Measurements from ENCODE around the gene NRF1. TPM values are rescaled to one million over a fixed set of nuclear protein-coding genes. Genes with fewer than 3 reads are reported as not detected.
A peak's percentile ranks its signal among the peaks of the same experiment; 100 is the strongest.

NRF1 gene
- total RNA-seq, 2 donors from 2014 or later = 15.3 to 22.5 TPM

DNA sequence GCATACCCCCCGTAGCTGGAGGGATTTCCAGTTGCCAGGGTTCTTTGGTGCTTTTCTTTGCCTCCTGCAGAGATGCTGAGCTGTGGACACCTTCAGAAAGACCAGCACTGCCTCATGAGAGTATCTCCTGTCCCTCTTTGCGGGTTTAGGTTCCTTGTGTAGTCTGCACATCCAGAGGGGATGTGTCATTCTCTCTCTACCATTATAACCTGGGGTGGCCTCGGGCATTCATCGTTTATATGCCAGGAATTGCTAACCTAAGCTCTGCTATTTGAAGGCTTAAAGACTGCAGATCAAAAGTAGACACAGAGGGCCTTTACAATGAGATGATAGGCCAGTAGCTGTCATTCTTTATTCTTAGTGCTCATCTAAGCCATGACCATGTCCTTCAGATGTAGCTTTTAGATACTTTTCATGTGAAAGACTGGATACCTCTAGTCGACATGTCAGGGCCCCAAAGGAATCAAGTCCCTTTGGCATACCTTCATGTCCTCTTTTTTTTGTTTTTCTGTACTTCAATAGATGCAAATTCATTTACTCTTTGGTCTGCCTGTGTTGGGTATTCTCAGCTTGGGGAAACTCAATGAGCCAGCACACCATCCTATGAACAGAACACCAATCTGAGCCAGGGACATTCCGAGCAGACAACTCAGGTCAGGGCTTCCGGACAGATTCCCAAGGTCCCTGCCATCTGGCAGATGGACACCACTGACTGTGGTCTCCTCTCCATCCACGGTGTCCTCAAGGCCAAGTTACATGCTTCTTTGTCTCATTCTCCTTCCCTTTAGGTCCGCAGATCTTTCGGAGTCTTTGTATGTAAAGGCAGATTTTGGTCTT, 129.3 kb downstream of the NRF1 start:
- ATAC-seq (replicated peaks) = no peak
- Mint-ChIP-seq H3K36me3 (ENCODE audit: low read depth) (peaks cover 65% of the 10 kb centered on the region), H3K4me1 (no peaks in the 10 kb centered on the region)

DNA sequence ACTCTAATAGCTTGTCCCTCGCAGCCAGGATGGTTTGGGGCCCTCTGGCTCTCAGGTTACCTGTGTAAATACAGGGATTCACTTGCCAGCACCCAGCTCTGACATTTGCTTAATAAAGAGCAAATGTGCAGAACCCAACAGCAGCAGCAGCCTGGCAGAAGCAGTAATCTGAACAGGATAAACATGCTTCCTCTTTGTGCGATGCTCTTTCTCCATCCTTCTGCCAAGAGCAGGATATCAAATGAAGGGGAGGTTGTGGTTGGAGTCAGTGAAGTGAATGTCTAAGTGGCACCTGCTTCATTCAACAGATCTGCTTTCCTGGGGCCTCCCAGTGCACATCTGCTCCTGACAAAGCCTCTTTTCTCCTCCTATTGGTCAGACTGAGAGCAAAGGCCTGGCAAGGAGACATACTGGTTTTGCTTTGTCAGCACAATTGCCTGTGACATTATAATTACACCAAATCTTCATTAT, 130.3 kb downstream of the NRF1 start:
- no peak overlapping the region for H3K4me3 Mint-ChIP-seq
- no peak overlapping the region for H3K27ac Mint-ChIP-seq
- no peaks in the 10 kb centered on the region for H3K9me3 Mint-ChIP-seq
- H3K36me3 Mint-ChIP-seq (ENCODE audit: low read depth) = peaks cover 64% of the 10 kb centered on the region
- H3K27me3 Mint-ChIP-seq = no peaks in the 10 kb centered on the region
- no peak for ATAC-seq (replicated peaks)
- H3K4me1 Mint-ChIP-seq = no peaks in the 10 kb centered on the region

More for the DNA sequence above, 129.3 kb downstream of the NRF1 start:
- Mint-ChIP-seq H3K4me3 (no peak overlapping the region), H3K9me3 (no peaks in the 10 kb centered on the region), H3K27me3 (no peaks in the 10 kb centered on the region), H3K27ac (no peak overlapping the region)

DNA sequence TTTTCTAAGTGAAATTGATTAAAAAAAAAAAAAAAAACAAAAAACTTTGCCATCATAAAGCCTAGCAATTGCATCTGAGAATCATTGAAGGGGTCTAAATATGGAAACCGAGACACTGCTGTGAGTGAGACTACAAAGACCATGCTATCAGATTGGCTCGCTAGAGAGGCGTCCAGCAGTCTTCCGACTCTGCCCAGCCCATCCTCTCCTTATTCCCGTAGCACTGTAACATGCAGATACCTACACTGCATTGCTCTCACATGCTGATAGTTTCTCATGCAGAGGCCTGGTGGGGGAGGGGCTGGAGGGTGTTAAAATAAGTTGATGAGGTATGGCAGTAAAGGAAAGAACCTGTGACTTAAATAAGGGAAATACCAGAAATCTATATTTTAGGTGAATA, 130.7 kb downstream of the NRF1 start:
- Mint-ChIP-seq H3K4me3 (no peak overlapping the region), H3K4me1 (no peaks in the 10 kb centered on the region), H3K27ac (no peak overlapping the region), H3K27me3 (no peaks in the 10 kb centered on the region), H3K9me3 (no peaks in the 10 kb centered on the region), H3K36me3 (ENCODE audit: low read depth) (peaks cover 64% of the 10 kb centered on the region)
- no peak for ATAC-seq (replicated peaks)

DNA sequence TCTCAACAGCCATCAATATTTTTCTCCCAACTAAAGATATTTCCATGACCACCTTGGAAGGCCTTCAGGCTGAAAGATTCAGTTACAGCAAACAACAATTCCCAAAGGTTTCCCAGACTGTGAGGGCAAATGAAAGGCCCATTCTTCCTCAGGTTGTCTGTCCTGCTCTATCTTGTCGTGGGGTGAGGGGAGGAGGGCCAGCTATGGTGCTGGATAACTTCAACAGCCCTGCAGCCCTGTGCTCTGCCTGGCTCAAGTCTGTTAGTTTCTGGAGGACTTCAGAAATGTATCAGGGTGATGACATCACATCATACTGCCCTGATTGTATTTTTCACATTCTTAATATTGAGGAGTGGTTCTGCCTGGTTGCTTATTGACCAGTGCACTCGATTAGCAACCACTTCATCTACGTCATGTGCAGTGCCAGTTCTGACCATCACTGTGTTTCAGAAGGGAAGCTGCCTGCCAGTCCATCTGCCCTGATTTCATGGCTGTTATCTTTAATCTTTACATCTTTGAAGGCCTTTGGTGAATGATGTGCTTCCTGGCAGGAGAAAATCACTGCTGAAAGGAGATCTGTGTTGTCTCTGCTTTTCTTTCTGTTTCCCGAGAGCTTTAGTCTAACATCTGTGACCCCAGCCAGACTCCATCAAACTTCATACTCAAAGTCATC, 135.5 kb downstream of the NRF1 start:
- peaks cover 45% of the 10 kb centered on the region for H3K36me3 Mint-ChIP-seq (ENCODE audit: low read depth)
- no peak overlapping the region for H3K27ac Mint-ChIP-seq
- no peaks in the 10 kb centered on the region for H3K27me3 Mint-ChIP-seq
- ATAC-seq (replicated peaks) = no peak
- peaks cover 2% of the 10 kb centered on the region for H3K4me1 Mint-ChIP-seq
- H3K9me3 Mint-ChIP-seq = no peaks in the 10 kb centered on the region
- H3K4me3 Mint-ChIP-seq = no peak overlapping the region

DNA sequence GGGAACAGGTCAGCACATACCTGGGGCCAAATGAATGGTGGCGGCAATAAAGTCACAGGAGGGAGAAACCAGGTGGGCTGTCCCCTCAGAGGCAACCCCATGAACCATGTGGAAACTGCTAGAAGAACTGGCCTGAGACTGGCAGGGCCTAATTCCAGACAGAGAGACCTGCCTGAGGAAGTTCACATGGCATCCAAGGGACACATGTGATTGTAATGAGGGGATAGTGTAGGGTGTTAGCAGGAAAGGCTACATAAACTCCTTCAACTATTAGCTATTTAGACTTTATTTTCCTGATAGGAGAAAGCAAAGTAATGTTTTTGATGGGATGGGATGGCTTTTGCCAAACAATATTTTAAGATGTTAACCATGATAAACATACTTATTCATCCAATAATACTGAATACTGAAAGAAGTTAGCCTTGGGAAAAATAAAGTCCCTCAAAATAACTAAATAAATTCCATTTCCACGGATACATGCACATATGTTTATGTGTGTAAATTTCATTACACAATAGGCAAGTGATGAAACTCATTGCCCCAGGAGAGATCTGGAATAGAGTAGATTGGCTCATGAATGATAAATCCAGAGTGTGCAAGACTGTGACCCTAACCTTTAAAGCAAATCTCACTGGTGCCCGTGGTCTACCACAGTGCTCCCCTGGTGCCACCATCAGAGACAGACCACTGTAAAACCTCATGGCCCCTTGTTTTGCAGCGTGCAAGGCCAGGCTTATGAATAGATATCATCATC, 137.0 kb downstream of the NRF1 start:
- no peak for ATAC-seq (replicated peaks)

DNA sequence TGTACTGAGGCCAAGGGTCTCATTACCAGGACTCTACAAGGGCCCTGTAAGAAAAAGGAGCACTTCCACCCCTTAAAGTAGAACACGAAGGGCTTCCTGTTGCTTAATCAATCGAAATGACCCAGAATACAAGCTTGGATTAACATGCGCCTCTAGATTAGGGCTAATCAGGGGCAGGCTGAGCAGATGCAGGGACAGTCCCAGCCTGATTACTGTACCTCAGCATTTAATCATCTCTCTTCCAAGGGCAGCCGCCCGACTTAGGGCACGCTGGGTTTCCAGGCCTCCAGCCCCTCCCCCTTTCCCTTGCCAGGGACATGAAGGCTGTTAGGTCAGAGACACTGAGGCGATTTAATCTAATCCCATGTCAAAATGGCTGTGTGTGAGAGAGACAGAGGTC, 138.6 kb downstream of the NRF1 start:
- Mint-ChIP-seq H3K27me3 (no peaks in the 10 kb centered on the region), H3K4me3 (no peak overlapping the region), H3K36me3 (ENCODE audit: low read depth) (peaks cover 30% of the 10 kb centered on the region), H3K4me1 (peaks cover 6% of the 10 kb centered on the region), H3K27ac (no peak overlapping the region), H3K9me3 (no peaks in the 10 kb centered on the region)
- ATAC-seq (replicated peaks) = no peak

More for the DNA sequence above, 137.0 kb downstream of the NRF1 start:
- no peak overlapping the region for H3K4me3 Mint-ChIP-seq
- H3K36me3 Mint-ChIP-seq (ENCODE audit: low read depth) = peaks cover 37% of the 10 kb centered on the region
- no peaks in the 10 kb centered on the region for H3K9me3 Mint-ChIP-seq
- no peak overlapping the region for H3K27ac Mint-ChIP-seq
- no peaks in the 10 kb centered on the region for H3K27me3 Mint-ChIP-seq
- H3K4me1 Mint-ChIP-seq = peaks cover 6% of the 10 kb centered on the region

DNA sequence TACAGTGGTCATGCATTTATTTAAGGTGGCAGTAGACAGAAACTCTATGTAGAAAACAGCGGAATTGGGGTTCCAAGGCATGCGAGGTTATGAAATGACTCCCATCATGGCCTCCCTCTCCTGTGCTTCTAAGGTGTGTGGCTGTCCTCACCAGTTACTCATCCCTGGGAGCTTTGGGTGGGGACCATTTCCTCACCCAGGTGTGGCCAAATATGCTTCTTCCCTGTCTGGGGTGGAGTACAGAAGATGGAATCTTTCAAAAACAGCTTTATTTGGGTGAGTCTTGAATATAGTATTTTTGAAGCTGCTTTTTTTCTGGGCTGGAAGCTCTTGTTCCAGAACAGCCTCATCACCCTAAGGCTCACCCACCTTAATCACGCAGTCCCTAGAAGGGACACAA, 139.0 kb downstream of the NRF1 start:
- H3K36me3 Mint-ChIP-seq (ENCODE audit: low read depth) = peaks cover 31% of the 10 kb centered on the region
- H3K27ac Mint-ChIP-seq = no peak overlapping the region
- H3K27me3 Mint-ChIP-seq = no peaks in the 10 kb centered on the region
- no peak for ATAC-seq (replicated peaks)
- H3K4me3 Mint-ChIP-seq = no peak overlapping the region
- peaks cover 6% of the 10 kb centered on the region for H3K4me1 Mint-ChIP-seq
- no peaks in the 10 kb centered on the region for H3K9me3 Mint-ChIP-seq

DNA sequence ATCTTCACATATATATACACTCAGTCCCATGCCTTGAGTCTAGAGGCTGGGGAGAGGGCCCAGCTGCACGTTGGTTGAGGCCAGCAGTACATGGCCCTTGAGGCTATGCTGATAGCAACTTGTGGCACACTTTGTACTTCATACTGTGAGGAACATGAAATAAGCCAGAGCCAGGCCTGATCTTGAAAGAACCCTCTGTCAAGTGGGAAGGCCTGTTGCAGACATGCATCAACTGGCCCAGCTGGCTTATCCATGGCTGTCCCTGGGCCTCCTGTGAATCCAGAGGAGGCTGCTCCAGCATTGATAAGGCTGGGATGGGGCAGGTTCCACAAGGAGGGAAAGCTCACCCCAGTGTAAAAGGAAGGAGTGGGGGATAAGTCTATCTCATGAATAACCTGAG, 140.4 kb downstream of the NRF1 start:
- Mint-ChIP-seq H3K4me1 (peaks cover 6% of the 10 kb centered on the region), H3K27ac (peak overlapping the region; percentile 79), H3K9me3 (no peaks in the 10 kb centered on the region), H3K27me3 (no peaks in the 10 kb centered on the region), H3K4me3 (no peak overlapping the region), H3K36me3 (ENCODE audit: low read depth) (peaks cover 36% of the 10 kb centered on the region)
- no peak for ATAC-seq (replicated peaks)

DNA sequence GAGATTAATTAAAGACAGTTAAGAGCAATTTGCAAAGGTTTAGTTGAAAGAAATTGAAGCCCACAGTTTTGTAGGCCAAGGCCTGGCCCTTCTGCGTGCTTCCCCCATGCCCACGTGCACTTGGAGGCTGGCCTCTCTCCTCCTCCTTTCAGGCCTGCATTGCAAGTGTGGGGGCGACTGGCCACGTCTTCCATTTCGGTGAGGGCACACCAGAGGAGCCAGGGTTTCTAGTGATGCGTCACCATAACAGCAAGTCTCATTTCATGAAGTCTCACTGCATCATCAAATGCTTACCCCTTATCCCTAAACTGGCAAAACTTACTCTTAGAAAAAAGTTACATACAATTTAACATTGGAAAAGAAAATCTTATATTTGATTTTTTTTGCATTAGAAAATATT, 141.2 kb downstream of the NRF1 start:
- Mint-ChIP-seq H3K27ac (peak overlapping the region; percentile 79), H3K9me3 (no peaks in the 10 kb centered on the region), H3K4me3 (no peak overlapping the region), H3K4me1 (peaks cover 6% of the 10 kb centered on the region), H3K36me3 (ENCODE audit: low read depth) (peaks cover 36% of the 10 kb centered on the region), H3K27me3 (no peaks in the 10 kb centered on the region)
- ATAC-seq (replicated peaks) = peak; percentile 57

DNA sequence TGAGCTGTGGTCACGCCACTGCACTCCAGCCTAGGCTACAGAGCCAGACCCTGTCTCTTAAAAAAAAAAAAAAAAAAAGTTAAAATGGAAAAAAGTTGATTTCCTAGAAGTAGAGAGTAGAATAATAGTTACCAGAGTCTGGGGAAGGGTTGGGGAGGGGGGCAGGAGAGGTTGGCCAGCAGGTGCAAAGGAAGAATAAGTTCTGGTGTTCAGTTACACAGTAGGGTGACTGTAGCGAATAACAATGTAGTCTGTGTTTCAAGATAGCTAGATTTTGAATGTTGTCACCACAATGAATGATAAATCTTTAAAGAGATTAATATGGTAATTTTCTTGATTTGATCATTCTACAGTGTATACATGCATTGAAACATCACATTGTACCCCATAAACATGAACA, 142.9 kb downstream of the NRF1 start:
- no peaks in the 10 kb centered on the region for H3K27me3 Mint-ChIP-seq
- no peak overlapping the region for H3K27ac Mint-ChIP-seq
- peaks cover 6% of the 10 kb centered on the region for H3K4me1 Mint-ChIP-seq
- no peaks in the 10 kb centered on the region for H3K9me3 Mint-ChIP-seq
- ATAC-seq (replicated peaks) = no peak
- H3K4me3 Mint-ChIP-seq = no peak overlapping the region
- H3K36me3 Mint-ChIP-seq (ENCODE audit: low read depth) = peaks cover 38% of the 10 kb centered on the region

DNA sequence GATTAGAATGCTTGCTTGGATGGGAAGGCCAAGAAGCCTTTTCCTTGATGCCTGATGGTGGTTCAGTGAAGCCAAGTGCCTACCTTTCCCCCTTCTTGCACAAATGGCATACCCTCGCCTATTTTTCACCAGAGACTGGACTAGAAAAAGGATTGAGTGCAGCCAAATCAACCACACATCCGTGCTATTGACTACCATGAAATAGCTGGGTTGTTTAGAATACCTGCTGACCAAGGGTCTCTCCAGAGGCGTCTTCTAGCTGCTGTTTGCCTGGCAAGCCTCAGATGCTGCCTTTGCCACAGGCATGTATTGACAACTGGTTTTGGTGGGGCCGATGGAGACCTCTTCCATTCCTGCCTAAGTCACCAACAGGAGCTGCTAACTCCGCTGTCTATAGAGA, 146.5 kb downstream of the NRF1 start:
- Mint-ChIP-seq H3K36me3 (ENCODE audit: low read depth) (peaks cover 38% of the 10 kb centered on the region), H3K27ac (peak overlapping the region; percentile 50), H3K4me1 (no peaks in the 10 kb centered on the region), H3K27me3 (no peaks in the 10 kb centered on the region), H3K4me3 (no peak overlapping the region), H3K9me3 (no peaks in the 10 kb centered on the region)
- no peak for ATAC-seq (replicated peaks)

DNA sequence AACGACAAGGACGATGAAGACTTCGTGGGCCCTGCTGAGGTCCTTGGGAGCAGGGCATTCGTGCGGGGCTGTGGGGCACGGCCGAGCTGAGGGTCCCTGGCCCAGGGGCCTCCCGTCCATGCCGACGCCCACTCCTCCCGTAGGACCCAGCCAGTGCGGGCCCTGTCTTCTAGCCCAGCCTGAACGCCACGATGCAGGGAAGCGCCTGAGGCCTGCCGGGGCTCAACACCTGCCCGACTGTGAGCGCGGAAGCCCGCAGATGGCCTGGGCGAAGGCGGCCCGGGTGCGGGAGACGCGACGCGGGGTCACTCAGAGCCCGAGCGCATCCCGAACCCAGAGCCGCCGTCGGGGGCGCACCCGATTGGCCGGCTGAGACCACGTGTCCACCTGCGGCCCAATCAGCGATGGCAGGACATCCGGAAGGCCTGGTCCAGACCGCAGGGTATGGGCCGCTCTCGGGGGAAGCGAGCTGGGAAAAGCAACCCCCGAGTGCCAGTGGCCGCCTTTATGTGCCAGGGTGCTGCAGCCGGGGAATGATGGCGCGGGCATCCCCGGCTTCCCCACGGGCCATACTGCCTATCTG, 151.0 kb downstream of the NRF1 start:
- Mint-ChIP-seq H3K27ac (no peak overlapping the region), H3K4me3 (no peak overlapping the region), H3K4me1 (no peaks in the 10 kb centered on the region), H3K9me3 (no peaks in the 10 kb centered on the region), H3K27me3 (no peaks in the 10 kb centered on the region), H3K36me3 (ENCODE audit: low read depth) (peaks cover 5% of the 10 kb centered on the region)
- no peak for ATAC-seq (replicated peaks)

DNA sequence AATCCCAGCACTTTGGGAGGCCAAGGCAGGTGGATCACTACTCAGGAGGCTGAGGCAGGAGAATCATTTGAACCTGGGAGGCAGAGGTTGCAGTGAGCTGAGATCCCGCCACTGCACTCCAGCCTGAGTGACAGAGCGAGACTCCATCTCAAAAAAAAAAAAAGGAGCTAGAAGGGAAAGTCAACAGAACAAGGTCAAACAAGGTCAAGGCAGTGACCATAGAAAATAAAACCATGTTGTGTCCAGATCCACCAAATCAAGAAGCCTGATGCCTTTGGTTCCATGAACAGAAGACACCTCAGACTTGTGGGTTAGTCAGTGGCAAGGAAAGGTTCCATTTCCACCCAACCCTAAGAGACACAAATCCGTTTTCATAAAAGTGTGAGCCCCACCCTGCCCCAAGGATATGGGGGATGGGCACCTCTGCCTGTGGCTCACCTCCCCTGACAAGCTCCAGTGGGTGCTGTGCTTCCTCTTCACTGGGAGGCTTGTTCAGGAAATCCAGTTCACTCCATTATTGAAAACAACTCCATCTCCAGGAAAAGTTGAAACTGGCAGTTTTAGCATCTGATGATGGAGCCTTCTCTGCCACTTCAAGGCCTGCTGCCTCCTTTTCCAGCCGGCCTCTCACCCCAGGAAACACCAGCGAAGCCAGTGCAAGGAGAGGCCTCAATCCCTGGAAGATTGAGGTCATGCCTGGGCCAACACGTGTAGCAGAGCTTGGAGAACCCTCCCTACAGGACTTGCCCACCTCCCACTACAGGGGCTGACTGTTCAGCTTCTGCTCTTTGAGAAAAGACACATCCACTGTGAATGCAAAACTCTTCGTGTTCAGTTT, 152.9 kb downstream of the NRF1 start:
- no peak for ATAC-seq (replicated peaks)
- no peaks in the 10 kb centered on the region for H3K9me3 Mint-ChIP-seq
- no peaks in the 10 kb centered on the region for H3K36me3 Mint-ChIP-seq (ENCODE audit: low read depth)
- H3K4me3 Mint-ChIP-seq = no peak overlapping the region
- H3K4me1 Mint-ChIP-seq = no peaks in the 10 kb centered on the region
- H3K27ac Mint-ChIP-seq = no peak overlapping the region
- no peaks in the 10 kb centered on the region for H3K27me3 Mint-ChIP-seq

DNA sequence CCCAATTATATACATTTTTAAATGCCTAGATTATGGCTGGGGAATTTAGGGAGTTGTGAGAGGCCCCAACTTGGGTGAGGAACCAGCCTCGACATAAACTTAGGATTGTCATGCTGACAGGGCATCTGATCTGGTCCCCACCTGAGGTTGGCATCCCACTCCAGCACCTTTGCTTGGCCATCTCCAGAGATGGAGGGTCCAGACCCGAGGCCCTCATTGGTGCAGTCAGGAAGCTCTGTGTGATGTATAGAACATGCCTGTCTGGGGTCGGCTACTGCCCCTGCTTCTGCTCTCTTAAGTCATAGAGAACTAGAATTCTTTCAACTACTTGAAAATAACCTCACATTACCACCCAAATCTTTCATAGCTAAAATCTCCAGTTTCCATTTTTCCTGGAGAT, 153.8 kb downstream of the NRF1 start:
- Mint-ChIP-seq H3K4me1 (no peaks in the 10 kb centered on the region), H3K36me3 (ENCODE audit: low read depth) (no peaks in the 10 kb centered on the region), H3K9me3 (no peaks in the 10 kb centered on the region)

More for the DNA sequence above, 153.8 kb downstream of the NRF1 start:
- Mint-ChIP-seq H3K27me3 (no peaks in the 10 kb centered on the region), H3K27ac (no peak overlapping the region), H3K4me3 (no peak overlapping the region)
- no peak for ATAC-seq (replicated peaks)
